HEK293 (cell line): Measurements from ENCODE around the gene RBM20.

ENCODE experiments used
- EGR2 ChIP-seq: fragments of 450-650 bp; formaldehyde crosslinking; IDR thresholded peaks from 2 replicates; pipeline ENCODE4 v1.5.1; 2016; ENCODE audit warnings: low read depth, missing biosample characterization, missing genetic modification characterization
- SETDB1 ChIP-seq: IDR thresholded peaks from one replicate; pipeline ENCODE4 v1.6.1; 2017; ENCODE audit warnings: mild to moderate bottlenecking, low read length, moderate library complexity, mixed read lengths; ENCODE audit not compliant: insufficient read length
- ZNF121 ChIP-seq: fragments of 450-650 bp; formaldehyde crosslinking; IDR thresholded peaks from 2 replicates; pipeline ENCODE4 v1.5.1; 2016; ENCODE audit warnings: missing biosample characterization, missing genetic modification characterization
- ZNF169 ChIP-seq: fragments of 450-650 bp; formaldehyde crosslinking; IDR thresholded peaks from 2 replicates; pipeline ENCODE4 v1.5.1; 2016; ENCODE audit warnings: missing biosample characterization, missing genetic modification characterization
- ZNF239 ChIP-seq: fragments of 450-650 bp; formaldehyde crosslinking; IDR thresholded peaks from 2 replicates; pipeline ENCODE4 v1.5.1; 2016; ENCODE audit warnings: missing biosample characterization, missing genetic modification characterization
- ZNF416 ChIP-seq: fragments of 450-650 bp; formaldehyde crosslinking; IDR thresholded peaks from 2 replicates; pipeline ENCODE4 v1.5.1; 2016; ENCODE audit warnings: missing biosample characterization, missing genetic modification characterization
- ZNF449 ChIP-seq: fragments of 450-650 bp; formaldehyde crosslinking; IDR thresholded peaks from 2 replicates; pipeline ENCODE4 v1.5.1; 2017; ENCODE audit warnings: missing biosample characterization, mild to moderate bottlenecking, missing genetic modification characterization, moderate library complexity
- ZNF510 ChIP-seq: fragments of 450-650 bp; formaldehyde crosslinking; IDR thresholded peaks from 2 replicates; pipeline ENCODE4 v1.5.1; 2018; ENCODE audit warnings: mild to moderate bottlenecking, missing genetic modification characterization, missing biosample characterization; ENCODE audit not compliant: insufficient replicate concordance
- ZNF654 ChIP-seq: fragments of 450-650 bp; formaldehyde crosslinking; IDR thresholded peaks from 2 replicates; pipeline ENCODE4 v1.5.1; 2016; ENCODE audit warnings: low read depth, missing biosample characterization, missing genetic modification characterization
- TF ChIP-seq, protein P1 (sequence below): fragments of 450-650 bp; formaldehyde crosslinking; IDR thresholded peaks from 2 replicates; pipeline ENCODE4 v1.5.1; 2016; ENCODE audit warnings: missing biosample characterization, missing genetic modification characterization
- TF ChIP-seq, protein P2 (sequence below): IDR thresholded peaks from 2 replicates; pipeline ENCODE4 v1.6.1; 2011; ENCODE audit warnings: mild to moderate bottlenecking, low read depth, low read length, borderline replicate concordance
- TF ChIP-seq, protein P3 (sequence below): fragments of 450-650 bp; formaldehyde crosslinking; conservative IDR thresholded peaks from 2 replicates; pipeline ENCODE4 v1.5.1; 2016; ENCODE audit warnings: low read depth, missing biosample characterization, missing genetic modification characterization

- no peak for TF ChIP-seq ZNF510 (tag by site-specific recombination)
- TF ChIP-seq ZNF169 = no peak
- TF ChIP-seq ZNF121 (tag by site-specific recombination) = no peak
- TF ChIP-seq ZNF416 (tag by site-specific recombination) = no peak
- TF ChIP-seq ZNF449 (tag by site-specific recombination) = no peak
- TF ChIP-seq, protein P1, sequence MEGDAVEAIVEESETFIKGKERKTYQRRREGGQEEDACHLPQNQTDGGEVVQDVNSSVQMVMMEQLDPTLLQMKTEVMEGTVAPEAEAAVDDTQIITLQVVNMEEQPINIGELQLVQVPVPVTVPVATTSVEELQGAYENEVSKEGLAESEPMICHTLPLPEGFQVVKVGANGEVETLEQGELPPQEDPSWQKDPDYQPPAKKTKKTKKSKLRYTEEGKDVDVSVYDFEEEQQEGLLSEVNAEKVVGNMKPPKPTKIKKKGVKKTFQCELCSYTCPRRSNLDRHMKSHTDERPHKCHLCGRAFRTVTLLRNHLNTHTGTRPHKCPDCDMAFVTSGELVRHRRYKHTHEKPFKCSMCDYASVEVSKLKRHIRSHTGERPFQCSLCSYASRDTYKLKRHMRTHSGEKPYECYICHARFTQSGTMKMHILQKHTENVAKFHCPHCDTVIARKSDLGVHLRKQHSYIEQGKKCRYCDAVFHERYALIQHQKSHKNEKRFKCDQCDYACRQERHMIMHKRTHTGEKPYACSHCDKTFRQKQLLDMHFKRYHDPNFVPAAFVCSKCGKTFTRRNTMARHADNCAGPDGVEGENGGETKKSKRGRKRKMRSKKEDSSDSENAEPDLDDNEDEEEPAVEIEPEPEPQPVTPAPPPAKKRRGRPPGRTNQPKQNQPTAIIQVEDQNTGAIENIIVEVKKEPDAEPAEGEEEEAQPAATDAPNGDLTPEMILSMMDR (tag by site-specific recombination) = no peak
- TF ChIP-seq SETDB1 = no peak
- TF ChIP-seq, protein P2, sequence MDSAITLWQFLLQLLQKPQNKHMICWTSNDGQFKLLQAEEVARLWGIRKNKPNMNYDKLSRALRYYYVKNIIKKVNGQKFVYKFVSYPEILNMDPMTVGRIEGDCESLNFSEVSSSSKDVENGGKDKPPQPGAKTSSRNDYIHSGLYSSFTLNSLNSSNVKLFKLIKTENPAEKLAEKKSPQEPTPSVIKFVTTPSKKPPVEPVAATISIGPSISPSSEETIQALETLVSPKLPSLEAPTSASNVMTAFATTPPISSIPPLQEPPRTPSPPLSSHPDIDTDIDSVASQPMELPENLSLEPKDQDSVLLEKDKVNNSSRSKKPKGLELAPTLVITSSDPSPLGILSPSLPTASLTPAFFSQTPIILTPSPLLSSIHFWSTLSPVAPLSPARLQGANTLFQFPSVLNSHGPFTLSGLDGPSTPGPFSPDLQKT = no peak
- no peak for TF ChIP-seq ZNF654
- no peak for TF ChIP-seq ZNF239 (tag by site-specific recombination)
- no peak for TF ChIP-seq EGR2 (tag by site-specific recombination)
- TF ChIP-seq, protein P3, sequence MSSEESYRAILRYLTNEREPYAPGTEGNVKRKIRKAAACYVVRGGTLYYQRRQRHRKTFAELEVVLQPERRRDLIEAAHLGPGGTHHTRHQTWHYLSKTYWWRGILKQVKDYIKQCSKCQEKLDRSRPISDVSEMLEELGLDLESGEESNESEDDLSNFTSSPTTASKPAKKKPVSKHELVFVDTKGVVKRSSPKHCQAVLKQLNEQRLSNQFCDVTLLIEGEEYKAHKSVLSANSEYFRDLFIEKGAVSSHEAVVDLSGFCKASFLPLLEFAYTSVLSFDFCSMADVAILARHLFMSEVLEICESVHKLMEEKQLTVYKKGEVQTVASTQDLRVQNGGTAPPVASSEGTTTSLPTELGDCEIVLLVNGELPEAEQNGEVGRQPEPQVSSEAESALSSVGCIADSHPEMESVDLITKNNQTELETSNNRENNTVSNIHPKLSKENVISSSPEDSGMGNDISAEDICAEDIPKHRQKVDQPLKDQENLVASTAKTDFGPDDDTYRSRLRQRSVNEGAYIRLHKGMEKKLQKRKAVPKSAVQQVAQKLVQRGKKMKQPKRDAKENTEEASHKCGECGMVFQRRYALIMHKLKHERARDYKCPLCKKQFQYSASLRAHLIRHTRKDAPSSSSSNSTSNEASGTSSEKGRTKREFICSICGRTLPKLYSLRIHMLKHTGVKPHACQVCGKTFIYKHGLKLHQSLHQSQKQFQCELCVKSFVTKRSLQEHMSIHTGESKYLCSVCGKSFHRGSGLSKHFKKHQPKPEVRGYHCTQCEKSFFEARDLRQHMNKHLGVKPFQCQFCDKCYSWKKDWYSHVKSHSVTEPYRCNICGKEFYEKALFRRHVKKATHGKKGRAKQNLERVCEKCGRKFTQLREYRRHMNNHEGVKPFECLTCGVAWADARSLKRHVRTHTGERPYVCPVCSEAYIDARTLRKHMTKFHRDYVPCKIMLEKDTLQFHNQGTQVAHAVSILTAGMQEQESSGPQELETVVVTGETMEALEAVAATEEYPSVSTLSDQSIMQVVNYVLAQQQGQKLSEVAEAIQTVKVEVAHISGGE (tag by site-specific recombination) = no peak
Observed at GRCh38 chr10:110865186-110865808, 221.2 kb downstream of the RBM20 start.
